ENCODE measurements around the gene NKX6-1. TPM values are rescaled to one million over a fixed set of nuclear protein-coding genes. Genes with fewer than 3 reads are reported as not detected.

NKX6-1 gene
- total and polyA plus RNA-seq, 2 donors (not counting 1 experiment from before 2014, with no cell fraction given) = 0.17 to 0.47 TPM

GRCh38 chr4:84482564-84483563 lies 16.2 kb downstream of the NKX6-1 start:
- H3K9me3 ChIP-seq (ENCODE audit: control insufficient read depth, insufficient read depth, low read depth, low read length) = no peaks in the 10 kb centered on the region
- TF ChIP-seq EZH2 (IDR thresholded peaks at IDR 0.05; ENCODE audit: low read length, missing control alignments) (no peak), CTCF (conservative IDR thresholded peaks at IDR 0.05 in 1 of 2, IDR thresholded peaks at IDR 0.05 in 1 of 2; ENCODE audit: low read depth in 1 of 2, low read length in 2 of 2) (peak; percentile 30 to 34)
- no peak overlapping the region for H2AFZ ChIP-seq (ENCODE audit: low read length)
- H4K20me1 ChIP-seq (ENCODE audit: control insufficient read depth, extremely low read depth, insufficient read depth, low read length) = no peaks in the 10 kb centered on the region
- H3K27ac ChIP-seq (ENCODE audit: insufficient read depth, low read length) = no peak overlapping the region
- H3K36me3 ChIP-seq (ENCODE audit: control insufficient read depth, insufficient read depth, low read length) = no peaks in the 10 kb centered on the region
- H3K4me1 ChIP-seq (ENCODE audit: control insufficient read depth, extremely low read depth, insufficient read depth, low read length) = no peaks in the 10 kb centered on the region
- peak overlapping the region in 1 of 4 experiments; percentile 34 for H3K4me3 ChIP-seq (replicated peaks in 1 of 4; ENCODE audit: control extremely low read depth in 1 of 4, insufficient read depth in 1 of 4, low read depth in 3 of 4, low read length in 4 of 4)
- H3K9ac ChIP-seq (ENCODE audit: insufficient read depth, low read length) = no peak overlapping the region
- H3K27me3 ChIP-seq (ENCODE audit: control insufficient read depth, insufficient read depth, low read length) = peaks cover 27% of the 10 kb centered on the region
- DNase-seq (ENCODE audit: low read depth in 2 of 2) = no peak
- H3K4me2 ChIP-seq (ENCODE audit: extremely low read depth, insufficient read depth, low read length) = no peak overlapping the region
- H3K79me2 ChIP-seq (ENCODE audit: control insufficient read depth, insufficient read depth, low read length) = no peaks in the 10 kb centered on the region

GRCh38 chr4:84481860-84482245 lies 17.2 kb downstream of the NKX6-1 start:
- no peak overlapping the region for H3K27ac ChIP-seq (ENCODE audit: insufficient read depth, low read length)
- peaks cover 27% of the 10 kb centered on the region for H3K27me3 ChIP-seq (ENCODE audit: control insufficient read depth, insufficient read depth, low read length)
- H3K9me3 ChIP-seq (ENCODE audit: control insufficient read depth, insufficient read depth, low read depth, low read length) = no peaks in the 10 kb centered on the region
- H3K36me3 ChIP-seq (ENCODE audit: control insufficient read depth, insufficient read depth, low read length) = no peaks in the 10 kb centered on the region
- H3K9ac ChIP-seq (ENCODE audit: insufficient read depth, low read length) = no peak overlapping the region
- TF ChIP-seq CTCF (conservative IDR thresholded peaks at IDR 0.05 in 1 of 2, IDR thresholded peaks at IDR 0.05 in 1 of 2; ENCODE audit: low read depth in 1 of 2, low read length in 2 of 2) (no peak), EZH2 (IDR thresholded peaks at IDR 0.05; ENCODE audit: low read length, missing control alignments) (peak; percentile 62)
- H3K79me2 ChIP-seq (ENCODE audit: control insufficient read depth, insufficient read depth, low read length) = no peaks in the 10 kb centered on the region
- H4K20me1 ChIP-seq (ENCODE audit: control insufficient read depth, extremely low read depth, insufficient read depth, low read length) = no peaks in the 10 kb centered on the region
- no peak for DNase-seq (ENCODE audit: low read depth in 2 of 2)
- H2AFZ ChIP-seq (ENCODE audit: low read length) = no peak overlapping the region
- H3K4me3 ChIP-seq (replicated peaks in 1 of 4; ENCODE audit: control extremely low read depth in 1 of 4, insufficient read depth in 1 of 4, low read depth in 3 of 4, low read length in 4 of 4) = no peak overlapping the region
- no peak overlapping the region for H3K4me2 ChIP-seq (ENCODE audit: extremely low read depth, insufficient read depth, low read length)
- H3K4me1 ChIP-seq (ENCODE audit: control insufficient read depth, extremely low read depth, insufficient read depth, low read length) = no peaks in the 10 kb centered on the region

GRCh38 chr4:84481077-84481859 lies 17.8 kb downstream of the NKX6-1 start:
- Histone ChIP-seq H3K79me2 (ENCODE audit: control insufficient read depth, insufficient read depth, low read length) (no peaks in the 10 kb centered on the region), H3K9me3 (ENCODE audit: control insufficient read depth, insufficient read depth, low read depth, low read length) (no peaks in the 10 kb centered on the region), H3K36me3 (ENCODE audit: control insufficient read depth, insufficient read depth, low read length) (no peaks in the 10 kb centered on the region), H4K20me1 (ENCODE audit: control insufficient read depth, extremely low read depth, insufficient read depth, low read length) (no peaks in the 10 kb centered on the region), H3K4me2 (ENCODE audit: extremely low read depth, insufficient read depth, low read length) (no peak overlapping the region), H3K4me3 (replicated peaks in 1 of 4; ENCODE audit: control extremely low read depth in 1 of 4, insufficient read depth in 1 of 4, low read depth in 3 of 4, low read length in 4 of 4) (no peak overlapping the region), H3K4me1 (ENCODE audit: control insufficient read depth, extremely low read depth, insufficient read depth, low read length) (no peaks in the 10 kb centered on the region), H3K27ac (ENCODE audit: insufficient read depth, low read length) (no peak overlapping the region), H3K27me3 (ENCODE audit: control insufficient read depth, insufficient read depth, low read length) (peaks cover 27% of the 10 kb centered on the region), H3K9ac (ENCODE audit: insufficient read depth, low read length) (no peak overlapping the region), H2AFZ (ENCODE audit: low read length) (no peak overlapping the region)
- TF ChIP-seq CTCF (conservative IDR thresholded peaks at IDR 0.05 in 1 of 2, IDR thresholded peaks at IDR 0.05 in 1 of 2; ENCODE audit: low read depth in 1 of 2, low read length in 2 of 2) (no peak), EZH2 (IDR thresholded peaks at IDR 0.05; ENCODE audit: low read length, missing control alignments) (no peak)
- DNase-seq (ENCODE audit: low read depth in 2 of 2) = no peak

All from fibroblast of lung (primary cell).